Stomach (tissue), 9 donors: ENCODE results near the gene CITED4. TPM values are rescaled to one million over a fixed set of nuclear protein-coding genes. Genes with fewer than 3 reads are reported as not detected.

Experiments
- DNase-seq, 2 donors: peaks; one replicate each; pipeline versions ENCODE4 v3.0.0 to v3.0.0-alpha.2; 2013 to 2019
- H3K27ac ChIP-seq, 5 donors: fragments of 200-600 bp in 4 of 5; sonication (generic) in 4 of 5; one replicate each; pipeline ENCODE4 v1.5.1; 2013 to 2019; ENCODE audit warnings: mild to moderate bottlenecking in 1 of 5, moderate library complexity in 1 of 5
- H3K27me3 ChIP-seq, 3 donors: fragments of 200-600 bp; sonication (generic); one replicate each; pipeline ENCODE4 v1.5.1; 2017 to 2019; ENCODE audit warnings: mixed run types in 1 of 3
- H3K36me3 ChIP-seq, 4 donors: fragments of 200-600 bp; sonication (generic); 1 replicate in 3 of 4; 2 replicates in 1 of 4; pipeline ENCODE4 v1.5.1; 2016 to 2019
- H3K4me1 ChIP-seq, 4 donors: fragments of 200-600 bp; sonication (generic); one replicate each; pipeline ENCODE4 v1.5.1; 2016 to 2019
- H3K4me3 ChIP-seq, 4 donors: fragments of 200-600 bp; sonication (generic) in 3 of 4; one replicate each; pipeline ENCODE4 v1.5.1; 2016 to 2019; ENCODE audit warnings: mild to moderate bottlenecking in 1 of 4
- H3K9me3 ChIP-seq, 4 donors: fragments of 200-600 bp; sonication (generic); one replicate each; pipeline ENCODE4 v1.5.1; 2016 to 2019
- EP300 ChIP-seq: sonication (generic); formaldehyde crosslinking; IDR thresholded peaks from one replicate; pipeline ENCODE4 v1.6.1; 2017; ENCODE audit warnings: antibody characterized with exemption
- POLR2A ChIP-seq, 4 donors: fragments of 450-650 bp; IDR thresholded peaks; one replicate each; pipeline ENCODE4 v1.6.1; 2016; ENCODE audit warnings: antibody characterized with exemption in 4 of 4, control low read depth in 2 of 4, mild to moderate bottlenecking in 1 of 4, moderate library complexity in 1 of 4
- POLR2AphosphoS5 ChIP-seq, 3 donors: sonication (generic); formaldehyde crosslinking; IDR thresholded peaks; one replicate each; pipeline ENCODE4 v1.6.1; 2016; ENCODE audit warnings: antibody characterized with exemption in 3 of 3
- WGBS, 5 donors: extraction: QIAGEN DNeasy Blood & Tissue Kit in 3 of 5; methylation state at CpG; one replicate each; pipeline versions ENCODE4 v1.1.5 to v1.1.7; 2013 to 2018; 5-methylcytosine and 5-hydroxymethylcytosine counted together
- intact Hi-C: fragments of 100-400 bp; cut with DNase I; formaldehyde crosslinking; loops from one replicate; pipeline ENCODE4 v1.15.1; 2023; ENCODE audit warnings: low total_unique reads
- polyA plus RNA-seq, 3 donors: library from polyadenylated mRNA; stranded (reverse); fragments of 200-250 nt; gene quantifications; one replicate each; pipeline ENCODE4 v1.2.3, GENCODE V29; 2013
- total RNA-seq, 5 donors: library from RNA; depleted of rRNA; stranded (reverse); fragments of >200 nt; gene quantifications; one replicate each; pipeline versions ENCODE4 v1.1.0 to v1.2.3, GENCODE V29; 2014 to 2016
- TF ChIP-seq, protein P1 (sequence below), 7 experiments: fragments of 450-650 bp in 4 of 7; fragments of 200-600 bp in 3 of 7; sonication (generic) in 3 of 7; IDR thresholded peaks; one replicate each; pipeline ENCODE4 v1.5.1; 2016 to 2019; ENCODE audit warnings: antibody characterized with exemption in 7 of 7, control low read depth in 2 of 7, mild to moderate bottlenecking in 1 of 7
- donor health status: healthy with polysubstance abuse.
- donor health status: Bipolar disorder and iron deficiency.
- donor health status: healthy.

The CITED4 gene
- total and polyA plus RNA-seq, 8 donors: 2.6 to 152 (median 28.7) TPM

GRCh38 chr1:40856116-40856515 is 6.0 kb downstream of the CITED4 start:
- Histone ChIP-seq H3K36me3 (no peaks in the 10 kb centered on the region), H3K27ac (no peak overlapping the region), H3K9me3 (no peaks in the 10 kb centered on the region), H3K27me3 (no peaks in the 10 kb centered on the region), H3K4me1 (peaks cover 7 to 17% (median 9%) of the 10 kb centered on the region in 4 donors), H3K4me3 (no peak overlapping the region)
- DNase-seq: no peak
- TF ChIP-seq, protein P1, sequence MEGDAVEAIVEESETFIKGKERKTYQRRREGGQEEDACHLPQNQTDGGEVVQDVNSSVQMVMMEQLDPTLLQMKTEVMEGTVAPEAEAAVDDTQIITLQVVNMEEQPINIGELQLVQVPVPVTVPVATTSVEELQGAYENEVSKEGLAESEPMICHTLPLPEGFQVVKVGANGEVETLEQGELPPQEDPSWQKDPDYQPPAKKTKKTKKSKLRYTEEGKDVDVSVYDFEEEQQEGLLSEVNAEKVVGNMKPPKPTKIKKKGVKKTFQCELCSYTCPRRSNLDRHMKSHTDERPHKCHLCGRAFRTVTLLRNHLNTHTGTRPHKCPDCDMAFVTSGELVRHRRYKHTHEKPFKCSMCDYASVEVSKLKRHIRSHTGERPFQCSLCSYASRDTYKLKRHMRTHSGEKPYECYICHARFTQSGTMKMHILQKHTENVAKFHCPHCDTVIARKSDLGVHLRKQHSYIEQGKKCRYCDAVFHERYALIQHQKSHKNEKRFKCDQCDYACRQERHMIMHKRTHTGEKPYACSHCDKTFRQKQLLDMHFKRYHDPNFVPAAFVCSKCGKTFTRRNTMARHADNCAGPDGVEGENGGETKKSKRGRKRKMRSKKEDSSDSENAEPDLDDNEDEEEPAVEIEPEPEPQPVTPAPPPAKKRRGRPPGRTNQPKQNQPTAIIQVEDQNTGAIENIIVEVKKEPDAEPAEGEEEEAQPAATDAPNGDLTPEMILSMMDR (IDR thresholded peaks at IDR 0.05): no peak
- no peak for TF ChIP-seq POLR2AphosphoS5 (IDR thresholded peaks at IDR 0.05)
- TF ChIP-seq POLR2A (IDR thresholded peaks at IDR 0.05): no peak
- TF ChIP-seq EP300: no peak
- WGBS, 5 donors: 61 to 89% (median 76%) methylated on average over 3 of the region's 3 CpGs
- intact Hi-C loops: no loop called here

- no peak for TF ChIP-seq POLR2AphosphoS5 (IDR thresholded peaks at IDR 0.05)
- TF ChIP-seq, protein P1 (IDR thresholded peaks at IDR 0.05): peak in 1 of 7 experiments; percentile 9
- no peak for TF ChIP-seq POLR2A (IDR thresholded peaks at IDR 0.05)
- TF ChIP-seq EP300: no peak
- Histone ChIP-seq H3K4me1 (peaks cover under 1 to 11% (median 3%) of the 10 kb centered on the region in 4 donors), H3K4me3 (no peak overlapping the region), H3K27ac (no peak overlapping the region), H3K9me3 (no peaks in the 10 kb centered on the region), H3K36me3 (no peaks in the 10 kb centered on the region), H3K27me3 (no peaks in the 10 kb centered on the region)
- WGBS, 5 donors: 78 to 86% (median 84%) methylated on average over 6 of the region's 6 CpGs
- intact Hi-C loops: no loop called here
- DNase-seq: no peak
Observed at GRCh38 chr1:40855513-40855912, 6.7 kb downstream of the CITED4 start.

DNA sequence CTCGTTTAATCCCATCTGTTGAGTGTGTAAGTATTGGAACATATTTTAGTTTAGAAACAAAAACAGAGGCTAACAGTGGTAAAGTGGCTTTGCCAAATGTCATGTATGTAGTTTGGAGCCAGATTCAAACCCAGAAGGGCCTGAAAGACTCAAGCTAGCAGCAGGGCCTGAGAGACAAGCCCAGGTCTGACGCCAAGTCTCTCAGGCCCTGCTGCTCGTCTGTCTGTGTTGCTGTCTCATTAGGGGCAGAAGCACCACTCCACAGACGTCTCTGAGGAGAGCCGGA is 8.3 kb downstream of the CITED4 start:
- H3K4me1 ChIP-seq: peaks cover 0 to 12% (median 7%) of the 10 kb centered on the region in 4 donors
- no peak overlapping the region for H3K4me3 ChIP-seq
- 56 to 74% (median 70%) methylated on average over 3 to 5 of the region's 5 CpGs for WGBS, 5 donors
- DNase-seq: no peak
- H3K27ac ChIP-seq: peak overlapping the region in 2 of 5 donors; percentile 14 to 71
- no peaks in the 10 kb centered on the region for H3K27me3 ChIP-seq
- no peak for TF ChIP-seq POLR2A (IDR thresholded peaks at IDR 0.05)
- TF ChIP-seq, protein P1 (IDR thresholded peaks at IDR 0.05): no peak
- TF ChIP-seq POLR2AphosphoS5 (IDR thresholded peaks at IDR 0.05): no peak
- no peak for TF ChIP-seq EP300
- intact Hi-C loops: no loop called here
- no peaks in the 10 kb centered on the region for H3K9me3 ChIP-seq
- no peaks in the 10 kb centered on the region for H3K36me3 ChIP-seq

DNA sequence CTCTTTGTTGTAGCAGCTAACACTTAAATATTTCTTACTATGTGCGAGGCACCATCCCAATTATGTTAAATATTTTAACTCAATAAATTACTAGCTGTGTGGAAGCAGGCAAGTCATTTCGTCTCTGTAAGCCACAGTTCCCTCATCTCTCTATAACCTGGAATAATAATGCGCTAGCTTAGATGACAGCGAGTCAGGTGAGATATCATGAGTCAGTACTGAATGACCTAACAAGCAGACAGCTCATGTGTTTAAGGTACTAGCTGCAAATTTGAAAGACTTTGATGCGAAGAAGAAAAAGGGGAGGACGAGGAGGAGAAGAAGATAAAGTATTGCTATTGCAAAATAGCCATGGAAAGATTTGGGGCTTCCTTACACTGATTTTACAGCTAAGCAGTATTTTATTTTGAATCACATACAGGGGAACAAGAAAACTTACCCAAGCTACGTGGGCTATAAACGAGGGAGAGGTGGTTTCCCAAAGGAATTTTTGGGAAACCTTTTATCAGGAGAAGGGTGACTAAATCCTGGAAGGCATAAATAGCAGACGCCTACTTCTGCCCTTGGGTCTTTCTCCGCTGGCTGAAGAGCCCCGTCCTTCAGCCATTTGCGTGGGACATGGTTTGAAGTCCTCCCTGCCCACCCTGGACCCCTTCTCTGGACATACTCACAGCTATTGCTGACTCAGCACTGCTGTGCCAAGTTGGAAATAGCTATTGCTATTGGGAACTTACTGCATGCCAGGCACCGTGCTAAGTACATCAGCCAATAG is 8.9 kb downstream of the CITED4 start:
- no peaks in the 10 kb centered on the region for H3K36me3 ChIP-seq
- no peaks in the 10 kb centered on the region for H3K9me3 ChIP-seq
- no peak overlapping the region for H3K4me3 ChIP-seq
- H3K27me3 ChIP-seq: no peaks in the 10 kb centered on the region
- H3K4me1 ChIP-seq: peaks cover 0 to 12% (median 8%) of the 10 kb centered on the region in 4 donors
- H3K27ac ChIP-seq: peak overlapping the region in 2 of 5 donors; percentile 14 to 71
- TF ChIP-seq POLR2A (IDR thresholded peaks at IDR 0.05): no peak
- TF ChIP-seq, protein P1 (IDR thresholded peaks at IDR 0.05): no peak
- TF ChIP-seq EP300: no peak
- no peak for TF ChIP-seq POLR2AphosphoS5 (IDR thresholded peaks at IDR 0.05)
- WGBS, 5 donors: 68 to 83% (median 79%) methylated on average over 12 to 13 of the region's 13 CpGs
- intact Hi-C loops: no loop called here
- no peak for DNase-seq
